GM03348 (cell line): ENCODE data around the gene CAMTA1.
A peak's percentile ranks its signal among the peaks of the same experiment; 100 is the strongest.

ENCODE experiments used
- DNase-seq: peaks from one replicate; pipeline ENCODE4 v3.0.0; 2012; ENCODE audit warnings: low spot score

Gene CAMTA1

GRCh38 chr1:7435276-7436055 lies 650.2 kb downstream of the CAMTA1 start:
- no peak for DNase-seq

DNA sequence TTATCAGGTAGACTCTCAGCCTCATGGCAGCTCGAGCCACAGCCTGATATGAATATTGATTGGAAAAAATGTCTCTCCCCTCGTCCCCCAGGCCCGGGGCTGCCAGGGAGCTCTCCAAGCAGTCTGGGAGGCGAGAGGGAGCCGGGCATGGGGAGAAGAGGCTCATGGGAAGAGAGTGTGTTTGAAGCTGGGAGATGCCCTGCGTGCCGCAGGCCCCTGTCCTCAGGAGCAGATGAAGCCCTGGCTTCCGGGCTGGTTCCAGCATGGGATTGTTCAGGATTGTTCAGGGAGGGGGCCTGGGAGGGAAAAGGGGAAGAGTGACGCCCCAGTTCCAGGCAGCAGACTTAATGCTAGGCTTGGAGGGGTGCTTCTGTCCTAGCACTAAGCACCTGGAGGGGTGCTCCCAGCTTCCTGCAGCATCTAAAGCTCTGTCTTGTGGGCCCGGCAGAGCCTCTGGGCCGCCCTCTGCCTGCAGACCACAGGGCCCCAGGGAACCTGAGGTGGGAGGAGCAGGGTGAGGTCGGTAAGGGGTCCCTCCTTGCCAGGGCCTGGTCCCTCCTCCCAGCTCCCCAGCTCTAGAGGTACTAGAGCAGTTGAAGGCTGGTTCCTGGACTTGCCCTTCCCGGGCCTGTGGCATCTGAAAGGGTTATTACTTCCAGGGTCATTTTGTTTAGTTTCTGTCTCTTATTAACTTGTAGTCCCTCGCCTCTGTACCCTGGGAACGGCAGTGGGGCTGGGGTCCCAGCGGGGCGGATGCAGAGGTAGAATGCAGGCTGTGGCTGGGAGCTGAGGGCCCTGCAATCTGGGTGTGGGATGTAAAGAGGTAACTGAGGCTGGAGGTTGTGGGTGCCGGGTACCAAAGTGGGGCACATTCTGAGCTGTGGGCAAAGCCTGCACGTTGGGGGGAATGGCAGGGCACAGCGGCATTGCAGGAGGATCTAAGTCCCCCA lies 651.1 kb downstream of the CAMTA1 start:
- DNase-seq: no peak

- DNase-seq: no peak
Observed at GRCh38 chr1:7437036-7437435, 651.8 kb downstream of the CAMTA1 start.

GRCh38 chr1:7437608-7438395 lies 652.5 kb downstream of the CAMTA1 start:
- DNase-seq: no peak

GRCh38 chr1:7438396-7438785 lies 653.1 kb downstream of the CAMTA1 start:
- DNase-seq: no peak

DNA sequence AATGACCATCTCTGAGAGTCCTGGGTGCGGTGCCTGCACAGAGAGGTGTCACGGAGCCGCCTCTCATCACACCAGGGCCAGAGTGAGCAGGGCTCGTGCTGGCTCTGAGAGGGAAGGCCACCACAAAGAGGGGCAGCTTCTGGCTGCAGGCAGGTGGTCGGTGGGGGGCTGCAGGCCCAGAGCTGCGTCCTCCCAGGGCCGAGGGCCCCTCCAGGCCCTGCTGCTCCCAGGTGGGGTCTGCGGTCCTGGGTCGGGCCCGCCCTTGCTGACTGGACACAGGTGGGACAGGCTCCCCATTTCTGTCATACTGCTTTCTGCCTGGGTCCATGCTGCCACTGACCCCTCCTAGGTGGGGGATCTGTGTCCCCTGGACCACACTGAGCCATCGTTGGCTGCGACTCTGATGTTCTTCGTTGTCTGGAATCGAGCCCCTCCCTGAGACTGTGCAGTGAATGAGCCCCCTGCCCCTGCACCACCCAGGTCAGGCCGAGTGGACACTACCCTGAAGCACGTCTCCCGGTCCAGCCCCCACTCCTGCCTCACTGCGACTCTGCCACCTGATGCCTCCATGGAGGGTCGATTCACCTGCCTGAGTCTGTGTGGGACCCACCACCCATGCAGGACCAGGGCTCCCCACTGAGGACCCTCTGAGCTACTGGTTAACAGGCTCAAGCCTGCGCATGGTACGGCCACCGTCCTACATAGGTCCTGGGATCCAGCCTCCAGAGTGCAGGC lies 653.8 kb downstream of the CAMTA1 start:
- DNase-seq: no peak

DNA sequence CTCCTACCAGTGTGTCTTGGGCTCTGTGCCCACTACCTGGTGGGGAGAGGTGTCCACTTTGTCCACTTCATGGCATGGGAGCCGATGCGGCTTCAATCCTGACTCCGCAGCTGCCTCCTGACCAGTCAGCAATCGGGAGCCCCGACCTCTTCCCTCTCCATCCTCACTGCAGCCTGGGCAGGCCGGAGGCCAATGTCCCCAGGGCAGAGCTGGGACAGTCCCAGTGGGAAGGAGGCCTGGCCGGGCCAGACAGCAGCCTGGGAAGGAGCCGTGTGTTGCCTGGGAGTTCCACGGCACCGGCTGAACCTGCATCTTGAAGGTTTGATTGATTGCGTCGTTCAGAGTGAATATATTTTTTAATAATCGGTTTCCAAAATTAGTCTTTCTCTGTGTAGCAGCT lies 654.9 kb downstream of the CAMTA1 start:
- DNase-seq: no peak

DNA sequence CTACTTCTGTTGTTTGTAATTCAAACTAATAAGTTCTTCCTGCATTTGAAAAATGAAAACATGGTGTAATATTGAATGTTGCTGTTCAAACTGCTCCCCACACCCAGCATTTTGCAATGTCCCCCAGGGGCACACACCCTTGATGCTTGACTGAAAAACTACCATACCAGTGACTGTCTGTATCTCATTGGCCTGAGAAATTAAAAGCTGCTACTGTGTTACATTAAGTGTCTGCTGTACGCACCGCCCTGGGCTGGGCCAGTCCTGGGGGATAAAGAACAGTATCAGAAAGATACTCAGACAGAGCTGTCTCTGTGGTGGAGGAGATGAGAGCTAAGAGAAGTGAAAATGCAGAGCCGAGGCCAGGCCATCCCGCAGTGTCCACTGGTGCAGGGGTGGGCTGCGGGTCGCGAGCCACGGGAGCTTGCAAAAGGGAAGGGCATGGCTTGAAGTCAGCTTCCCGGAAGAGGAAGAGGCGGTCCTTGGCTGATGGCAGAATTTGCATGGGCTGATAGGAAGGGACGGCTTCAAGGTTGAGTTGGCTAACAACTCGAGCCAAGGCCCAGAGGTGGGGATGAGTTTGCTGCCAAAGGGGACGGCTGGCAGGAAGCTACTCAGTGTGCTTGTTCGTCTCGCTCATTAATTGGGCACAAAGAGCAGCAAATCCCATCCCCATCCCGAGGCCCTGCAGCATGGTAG lies 656.0 kb downstream of the CAMTA1 start:
- DNase-seq: no peak

DNA sequence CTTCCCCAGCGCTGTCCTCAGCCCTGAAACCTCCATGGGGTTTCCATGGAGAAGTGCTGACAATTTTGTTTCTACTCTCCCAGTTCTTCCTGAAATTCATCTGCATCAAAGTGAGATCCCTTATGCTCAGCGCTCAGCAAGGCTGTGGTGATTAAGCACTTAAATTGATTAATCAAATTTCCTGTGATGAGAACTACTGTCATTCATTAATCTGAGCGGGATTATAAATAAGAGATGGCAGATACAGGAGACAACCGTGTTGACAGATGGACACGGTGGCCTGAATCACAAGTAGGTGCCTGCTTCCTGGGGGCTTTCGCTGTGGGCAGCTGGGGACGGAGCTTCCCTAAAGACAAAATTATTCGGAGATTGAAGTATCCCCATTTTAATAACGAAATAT lies 656.8 kb downstream of the CAMTA1 start:
- DNase-seq: no peak

DNA sequence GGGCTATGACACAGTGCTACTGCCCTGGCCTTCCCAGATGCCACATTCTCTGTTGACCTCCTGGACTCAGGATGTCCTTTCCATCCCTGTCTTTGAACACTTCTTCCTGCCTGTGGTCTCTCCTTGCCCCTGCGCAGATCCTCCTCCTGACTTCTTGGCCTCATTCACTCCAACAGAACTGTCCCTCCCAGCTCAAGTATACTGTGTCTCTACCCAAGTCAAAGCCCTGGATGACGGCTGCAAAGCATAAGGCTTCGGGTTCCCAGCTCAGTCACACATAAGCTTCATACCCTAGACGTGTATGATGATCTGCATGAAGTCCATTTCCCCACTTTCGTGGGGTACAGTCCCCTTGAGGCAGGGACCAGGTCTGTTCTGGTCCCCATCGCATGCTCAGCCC lies 657.7 kb downstream of the CAMTA1 start:
- DNase-seq: no peak

DNA sequence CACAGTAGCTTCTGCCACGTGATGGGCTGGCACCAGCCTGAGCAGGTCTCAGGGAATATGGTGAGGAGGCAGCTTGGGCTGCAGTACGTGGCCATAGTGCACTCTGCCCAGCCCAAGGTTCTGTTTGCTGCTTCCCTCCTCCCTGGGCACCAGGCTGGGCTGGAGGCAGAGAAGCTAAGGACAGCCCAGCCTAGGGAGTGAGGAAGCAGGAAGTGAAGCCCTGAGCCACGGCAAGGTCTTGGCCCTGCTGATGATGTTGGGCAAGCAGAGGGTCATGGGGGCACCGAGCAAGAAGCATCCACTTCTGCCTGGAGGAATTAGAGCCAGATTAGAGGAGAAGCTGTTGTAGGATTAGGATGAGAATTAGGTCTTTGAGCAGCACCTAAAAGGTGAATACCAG lies 659.1 kb downstream of the CAMTA1 start:
- DNase-seq: no peak

DNA sequence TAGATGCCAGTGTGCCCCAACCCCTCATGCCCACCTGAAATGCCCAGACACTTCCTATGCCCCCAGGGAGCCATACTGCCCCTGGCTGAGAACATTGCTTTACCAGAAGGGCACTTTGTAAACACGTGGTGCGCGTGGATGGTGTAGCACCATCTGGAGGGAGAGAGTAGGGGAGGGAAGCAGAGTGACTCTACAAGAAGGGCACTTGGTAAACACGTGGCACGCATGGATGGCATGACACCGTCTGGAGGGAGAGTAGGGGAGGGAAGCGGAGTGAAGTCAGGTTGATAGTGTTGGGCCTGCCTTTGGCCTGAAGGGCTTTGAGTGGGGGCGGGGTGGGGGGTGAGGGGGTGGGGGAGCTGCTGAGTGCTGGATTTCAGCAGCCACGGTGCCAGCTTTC lies 661.8 kb downstream of the CAMTA1 start:
- no peak for DNase-seq

- no peak for DNase-seq
Observed at GRCh38 chr1:7447736-7448135, 662.5 kb downstream of the CAMTA1 start.

DNA sequence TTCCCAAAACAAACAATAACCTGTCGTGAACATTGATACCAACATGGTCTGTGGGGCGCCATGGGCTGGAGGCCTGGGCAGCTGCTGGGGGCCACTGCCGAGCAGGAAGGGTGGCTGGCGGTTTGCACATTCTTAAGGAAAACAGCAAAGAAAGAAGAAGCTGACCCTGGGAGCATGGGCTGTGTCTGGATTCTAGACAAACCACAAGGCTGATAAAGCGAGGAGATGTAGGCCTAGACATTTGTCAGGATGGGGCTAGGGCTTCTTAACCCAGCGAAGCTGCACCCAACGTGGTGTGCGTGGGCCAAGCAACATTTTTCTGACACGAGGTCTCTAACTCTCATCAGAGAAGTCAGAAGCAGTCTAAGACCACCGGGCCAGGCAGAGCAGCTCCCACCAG lies 663.7 kb downstream of the CAMTA1 start:
- no peak for DNase-seq

DNA sequence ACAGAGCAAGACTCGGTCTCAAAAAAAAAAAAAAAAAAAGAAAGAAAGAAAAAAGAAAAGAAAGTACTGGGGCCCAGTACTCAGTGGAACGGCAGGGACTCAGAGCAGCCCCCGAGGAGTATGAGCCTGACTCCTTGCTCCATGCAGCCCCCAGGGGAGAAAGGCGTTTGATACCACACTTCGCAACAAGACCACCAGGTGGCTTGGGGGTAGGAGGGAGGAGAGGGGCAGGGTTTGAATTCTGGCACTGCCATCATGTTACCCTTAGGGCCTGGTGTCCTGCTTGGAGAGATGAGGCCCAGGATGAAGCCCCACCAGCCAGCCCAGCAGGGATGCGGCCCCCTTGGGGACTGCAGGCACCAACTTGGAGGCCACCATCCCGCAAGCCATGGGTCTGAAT lies 664.5 kb downstream of the CAMTA1 start:
- DNase-seq: no peak

- no peak for DNase-seq
Observed at GRCh38 chr1:7450838-7451237, 665.6 kb downstream of the CAMTA1 start.

GRCh38 chr1:7453038-7453437 lies 667.8 kb downstream of the CAMTA1 start:
- no peak for DNase-seq

DNA sequence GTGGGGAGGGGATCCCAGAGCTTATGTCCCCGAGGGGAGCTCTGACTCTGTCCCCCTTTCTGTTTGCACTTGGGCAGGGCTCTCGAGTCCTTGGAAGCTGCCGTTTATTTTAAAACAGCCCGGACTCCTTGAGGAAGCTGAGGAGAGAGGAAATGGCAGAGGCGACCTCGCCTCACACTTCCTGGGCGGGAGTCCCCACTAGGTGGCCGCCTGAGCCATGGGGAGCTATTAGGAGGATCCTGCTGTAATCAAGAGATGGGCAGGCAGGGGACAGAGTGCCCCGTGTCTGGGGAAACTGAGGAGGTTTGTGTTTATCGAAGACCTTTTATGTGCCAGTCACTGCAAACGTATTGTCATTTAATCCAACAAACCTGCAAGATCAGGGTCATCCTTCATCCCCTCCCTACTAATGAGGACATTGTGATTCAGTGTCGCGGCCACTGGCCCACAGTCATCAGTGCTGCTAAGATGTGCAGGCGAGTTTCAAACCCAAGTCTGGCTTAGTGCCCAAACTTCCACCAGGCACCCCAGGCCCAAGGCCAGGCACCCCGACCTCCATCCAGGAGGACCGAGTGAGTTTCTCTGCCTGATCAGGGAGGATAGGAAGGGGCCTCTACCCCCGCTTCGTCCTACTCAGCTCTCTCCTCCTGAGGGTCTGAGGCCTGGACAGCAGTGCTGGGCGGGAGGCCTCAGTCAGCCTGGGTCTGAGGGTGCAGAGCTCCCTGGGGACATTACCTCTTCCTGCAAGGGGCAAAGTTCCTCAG lies 669.0 kb downstream of the CAMTA1 start:
- DNase-seq: peak; percentile 68

DNA sequence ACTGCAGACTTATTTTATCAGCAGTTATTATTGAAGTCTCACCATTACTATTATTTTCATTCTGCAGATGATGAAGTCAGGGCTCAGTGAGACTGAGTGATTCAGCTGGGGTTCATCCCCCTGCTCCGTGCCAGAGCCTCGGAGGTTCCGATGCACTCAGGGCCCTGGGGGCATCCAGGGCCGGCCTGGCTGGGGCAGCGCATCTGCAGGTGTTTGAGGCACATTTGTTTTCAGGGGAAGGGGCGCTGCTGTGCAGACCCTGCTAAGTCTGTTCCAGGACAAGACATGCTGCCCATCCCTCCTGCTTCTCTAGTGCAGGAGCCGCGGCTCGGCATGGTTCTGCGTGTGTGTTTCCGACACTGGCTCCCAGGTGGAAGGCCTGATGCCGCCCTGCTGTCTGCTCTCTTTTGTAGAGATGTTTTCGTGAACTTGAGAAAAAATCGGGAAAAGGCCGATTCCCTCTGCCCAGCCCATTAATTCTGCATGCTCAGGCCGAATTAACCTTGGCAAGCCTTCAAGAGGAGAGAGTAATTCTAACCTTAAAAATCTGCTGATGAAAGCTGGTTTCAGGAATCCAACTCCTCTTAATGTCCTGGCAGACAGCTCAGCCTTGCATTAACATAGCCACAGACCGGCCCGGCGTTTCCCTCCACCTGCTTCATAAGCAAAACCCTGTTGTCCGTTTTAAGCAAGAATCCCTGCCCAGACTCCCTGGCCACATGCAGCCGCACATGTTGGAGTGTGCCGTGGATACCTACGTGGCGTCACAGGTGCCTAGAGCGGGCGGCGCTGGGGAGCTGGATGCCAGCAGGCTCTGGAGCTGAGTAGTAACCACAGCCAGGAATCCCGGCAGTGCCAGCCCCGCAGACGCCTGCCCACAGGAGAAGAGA lies 669.9 kb downstream of the CAMTA1 start:
- no peak for DNase-seq
